HepG2 (cell line): ENCODE data around the gene ULK4. TPM values are rescaled to one million over a fixed set of nuclear protein-coding genes. Genes with fewer than 3 reads are reported as not detected.

ENCODE experiments used
- ASH2L ChIP-seq: fragments of 300-600, 200-600 bp; sonication (generic); IDR thresholded peaks from 2 replicates; pipeline ENCODE4 v1.7.0; 2017; ENCODE audit warnings: low read depth, mild to moderate bottlenecking, moderate library complexity, mixed read lengths, low read length; ENCODE audit not compliant: insufficient read length
- CBFB ChIP-seq: sonication (generic); formaldehyde crosslinking; IDR thresholded peaks from 2 replicates; pipeline ENCODE4 v1.4.0; 2020; ENCODE audit warnings: missing genetic modification reagents
- FOXK1 ChIP-seq: sonication (generic); formaldehyde crosslinking; IDR thresholded peaks from 2 replicates; pipeline ENCODE4 v1.4.0; 2020; ENCODE audit warnings: low read depth, missing genetic modification reagents, borderline replicate concordance
- GZF1 ChIP-seq: sonication (generic); formaldehyde crosslinking; IDR thresholded peaks from 2 replicates; pipeline ENCODE4 v1.5.1; 2020; ENCODE audit warnings: mild to moderate bottlenecking, missing genetic modification reagents
- IKZF5 ChIP-seq: IDR thresholded peaks from 2 replicates; pipeline ENCODE4 v1.6.1; 2018; ENCODE audit warnings: missing genetic modification reagents, mild to moderate bottlenecking, missing compliant biosample characterization
- MYNN ChIP-seq: sonication (generic); formaldehyde crosslinking; IDR thresholded peaks from 2 replicates; pipeline ENCODE4 v1.4.0; 2020; ENCODE audit warnings: mild to moderate bottlenecking, low read depth, missing genetic modification reagents
- POLR2AphosphoS5 ChIP-seq: IDR thresholded peaks from 2 replicates; pipeline ENCODE4 v1.6.1; 2012; ENCODE audit warnings: low read depth, low read length
- RBM39 ChIP-seq: fragments of 200-400 bp; formaldehyde crosslinking; IDR thresholded peaks from one replicate; pipeline ENCODE4 v1.6.1; 2018; ENCODE audit warnings: antibody characterized with exemption, mild to moderate bottlenecking, low read depth, low read length; ENCODE audit not compliant: poor library complexity, severe bottlenecking
- SOX5 ChIP-seq: IDR thresholded peaks from 2 replicates; pipeline ENCODE4 v1.6.1; 2016; ENCODE audit warnings: borderline replicate concordance
- ZFP82 ChIP-seq: sonication (generic); formaldehyde crosslinking; IDR thresholded peaks from 2 replicates; pipeline ENCODE4 v1.5.1; 2020; ENCODE audit warnings: mild to moderate bottlenecking, missing genetic modification reagents, borderline replicate concordance
- ZNF329 ChIP-seq: sonication (generic); formaldehyde crosslinking; IDR thresholded peaks from 2 replicates; pipeline ENCODE4 v1.9.0; 2021; ENCODE audit warnings: low read depth, mild to moderate bottlenecking, missing genetic modification reagents
- ZNF335 ChIP-seq: sonication (generic); formaldehyde crosslinking; IDR thresholded peaks from 2 replicates; pipeline ENCODE4 v1.4.0; 2020; ENCODE audit warnings: missing genetic modification reagents
- ZNF512 ChIP-seq: sonication (generic); formaldehyde crosslinking; IDR thresholded peaks from 2 replicates; pipeline ENCODE4 v1.4.0; 2020; ENCODE audit warnings: mild to moderate bottlenecking, missing genetic modification reagents
- ZNF556 ChIP-seq: sonication (generic); formaldehyde crosslinking; IDR thresholded peaks from 2 replicates; pipeline ENCODE4 v1.4.0; 2020; ENCODE audit warnings: mild to moderate bottlenecking, missing genetic modification reagents, borderline replicate concordance
- ZNF710 ChIP-seq: sonication (generic); formaldehyde crosslinking; IDR thresholded peaks from 2 replicates; pipeline ENCODE4 v1.5.0; 2020; ENCODE audit warnings: mild to moderate bottlenecking, missing genetic modification reagents, borderline replicate concordance
- ZNF770 ChIP-seq: sonication (generic); formaldehyde crosslinking; IDR thresholded peaks from 2 replicates; pipeline ENCODE4 v1.5.0; 2020; ENCODE audit warnings: mild to moderate bottlenecking, missing genetic modification reagents
- ZSCAN9 ChIP-seq: IDR thresholded peaks from 2 replicates; pipeline ENCODE4 v1.6.1; 2016; ENCODE audit warnings: borderline replicate concordance
- polyA plus RNA-seq, 8 experiments: library from polyadenylated mRNA; depleted of rRNA in 3 of 8; stranded (reverse) in 7 of 8; unstranded in 1 of 8; fragments of >200 nt; fragmentation: Illumina TruSeq in 4 of 8; extraction: Trizol in 4 of 8; gene quantifications; 2 replicates each; pipeline versions ENCODE4 v1.2.1 to v1.2.3, GENCODE V29; 2011 to 2016; ENCODE audit warnings: low read depth in 4 of 8, missing spikeins in 1 of 8, mixed read lengths in 1 of 8; ENCODE audit not compliant: insufficient read depth in 1 of 8
- total RNA-seq, 5 experiments: library from RNA; depleted of rRNA; stranded (reverse); fragments of >200 nt; fragmentation: Illumina TruSeq; extraction: Trizol; gene quantifications; 2 replicates each; pipeline ENCODE4 v1.2.3, GENCODE V29; 2016; ENCODE audit warnings: low read depth in 1 of 5

ULK4 gene
- total and polyA plus RNA-seq, 2 of the 13 experiments (the other 11 are each of a cell fraction or from before 2014, with no cell fraction given) = 6.7 to 11.8 TPM

GRCh38 chr3:41198950-41199865 is 762.7 kb downstream of the ULK4 start, which contains the start of gene CTNNB1 (continued):
- TF ChIP-seq ASH2L = peak; percentile 60
- TF ChIP-seq ZNF556 (CRISPR knock-in tag) = peak; percentile 94
- peak; percentile 74; the same call in 1 of the 2 replicates for TF ChIP-seq SOX5 (CRISPR knock-in tag)
- TF ChIP-seq POLR2AphosphoS5 = peak; percentile 97
- TF ChIP-seq CBFB (CRISPR knock-in tag) = peak; percentile 97
- TF ChIP-seq ZNF335 (CRISPR knock-in tag) = peak; percentile 87
- peak; percentile 99 for TF ChIP-seq ZFP82
- TF ChIP-seq ZNF329 (CRISPR knock-in tag) = peak; percentile 83; the same call in 1 of the 2 replicates
- TF ChIP-seq ZNF512 (CRISPR knock-in tag) = no peak
- TF ChIP-seq RBM39 = peak; percentile 100
- peak; percentile 97 for TF ChIP-seq ZSCAN9 (CRISPR knock-in tag)
- peak; percentile 55; the same call in 1 of the 2 replicates for TF ChIP-seq ZNF770 (CRISPR knock-in tag)
- TF ChIP-seq GZF1 (CRISPR knock-in tag) = peak; percentile 40; the same call in 1 of the 2 replicates
- TF ChIP-seq FOXK1 (CRISPR knock-in tag) = peak; percentile 88
- TF ChIP-seq MYNN (CRISPR knock-in tag) = peak; percentile 83; the same call in 1 of the 2 replicates
- TF ChIP-seq ZNF710 (CRISPR knock-in tag) = no peak; the same call in 1 of the 2 replicates
- TF ChIP-seq IKZF5 = peak; percentile 95
